GM12872 (cell line): ENCODE data around the gene NRG3.

Experiments used
- TF ChIP-seq, protein P1 (sequence below): IDR thresholded peaks from 3 replicates; pipeline ENCODE4 v1.5.1; 2011; ENCODE audit warnings: low read depth, mild to moderate bottlenecking, low read length, moderate library complexity; ENCODE audit not compliant: insufficient read depth

Gene NRG3

DNA sequence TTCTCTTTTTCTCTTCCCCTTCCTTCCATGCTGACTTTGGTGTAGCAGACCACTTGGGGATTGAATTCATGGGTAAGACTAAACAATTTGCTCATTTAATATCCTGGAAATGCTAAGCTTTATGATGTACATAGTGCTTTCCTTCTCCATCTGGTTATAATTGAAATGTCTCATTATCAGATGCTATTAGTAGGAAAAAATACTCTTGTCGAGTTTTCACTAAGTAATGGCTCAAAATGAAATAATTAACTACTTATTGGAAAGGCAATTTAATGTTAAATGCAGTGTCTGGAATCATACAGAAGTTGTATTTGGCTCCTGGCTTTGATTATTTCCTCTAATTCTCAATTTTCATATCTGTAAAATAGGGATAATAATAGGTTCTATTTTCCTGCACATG is 990.4 kb downstream of the NRG3 start:
- TF ChIP-seq, protein P1, sequence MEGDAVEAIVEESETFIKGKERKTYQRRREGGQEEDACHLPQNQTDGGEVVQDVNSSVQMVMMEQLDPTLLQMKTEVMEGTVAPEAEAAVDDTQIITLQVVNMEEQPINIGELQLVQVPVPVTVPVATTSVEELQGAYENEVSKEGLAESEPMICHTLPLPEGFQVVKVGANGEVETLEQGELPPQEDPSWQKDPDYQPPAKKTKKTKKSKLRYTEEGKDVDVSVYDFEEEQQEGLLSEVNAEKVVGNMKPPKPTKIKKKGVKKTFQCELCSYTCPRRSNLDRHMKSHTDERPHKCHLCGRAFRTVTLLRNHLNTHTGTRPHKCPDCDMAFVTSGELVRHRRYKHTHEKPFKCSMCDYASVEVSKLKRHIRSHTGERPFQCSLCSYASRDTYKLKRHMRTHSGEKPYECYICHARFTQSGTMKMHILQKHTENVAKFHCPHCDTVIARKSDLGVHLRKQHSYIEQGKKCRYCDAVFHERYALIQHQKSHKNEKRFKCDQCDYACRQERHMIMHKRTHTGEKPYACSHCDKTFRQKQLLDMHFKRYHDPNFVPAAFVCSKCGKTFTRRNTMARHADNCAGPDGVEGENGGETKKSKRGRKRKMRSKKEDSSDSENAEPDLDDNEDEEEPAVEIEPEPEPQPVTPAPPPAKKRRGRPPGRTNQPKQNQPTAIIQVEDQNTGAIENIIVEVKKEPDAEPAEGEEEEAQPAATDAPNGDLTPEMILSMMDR = no peak

DNA sequence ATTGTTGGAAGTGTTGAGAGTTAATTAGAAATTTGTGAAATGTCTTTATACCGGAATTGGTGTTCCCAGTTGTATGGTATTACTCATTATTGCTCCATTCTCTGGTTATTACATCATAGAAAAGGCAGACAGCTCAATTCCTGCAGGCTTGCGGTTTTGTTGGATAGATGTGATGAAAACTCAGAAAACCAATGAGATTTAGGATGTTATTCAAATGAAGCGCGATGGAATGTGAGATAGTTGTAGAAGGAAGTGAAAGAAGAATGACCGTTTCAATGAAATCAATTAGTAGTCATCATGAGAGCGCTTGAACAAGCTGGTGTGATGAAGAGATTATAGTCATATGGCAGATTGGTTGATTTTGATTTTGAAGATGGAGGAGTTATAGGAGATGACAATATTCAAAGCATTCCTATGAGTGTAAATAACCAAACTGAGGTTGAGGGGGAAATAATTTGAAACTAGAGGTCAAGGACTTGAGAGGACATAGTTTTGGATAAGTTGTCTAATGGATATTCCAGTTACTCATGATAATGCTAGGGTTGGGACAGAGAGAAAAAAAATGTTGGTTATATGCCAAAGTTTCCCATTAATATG is 991.5 kb downstream of the NRG3 start:
- TF ChIP-seq, protein P1 = no peak

DNA sequence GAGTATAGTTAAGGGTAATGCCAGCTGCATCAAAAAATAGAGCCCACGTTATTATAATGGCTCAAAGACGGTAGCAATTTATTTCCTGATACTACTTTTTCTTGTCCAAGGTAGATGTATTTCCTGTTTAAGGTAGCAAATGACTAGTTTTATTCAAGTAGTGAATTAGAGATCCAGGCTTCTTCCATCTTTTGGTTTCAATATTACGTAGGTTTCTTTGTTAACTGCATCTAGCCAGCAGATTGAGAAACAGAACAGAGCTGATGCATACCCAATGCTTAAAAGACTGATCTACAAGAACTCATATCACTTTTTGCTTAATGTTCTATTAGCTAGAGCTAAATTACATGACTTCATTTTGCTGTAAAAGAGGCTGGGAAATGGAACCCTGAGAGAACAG is 992.1 kb downstream of the NRG3 start:
- TF ChIP-seq, protein P1 = no peak

DNA sequence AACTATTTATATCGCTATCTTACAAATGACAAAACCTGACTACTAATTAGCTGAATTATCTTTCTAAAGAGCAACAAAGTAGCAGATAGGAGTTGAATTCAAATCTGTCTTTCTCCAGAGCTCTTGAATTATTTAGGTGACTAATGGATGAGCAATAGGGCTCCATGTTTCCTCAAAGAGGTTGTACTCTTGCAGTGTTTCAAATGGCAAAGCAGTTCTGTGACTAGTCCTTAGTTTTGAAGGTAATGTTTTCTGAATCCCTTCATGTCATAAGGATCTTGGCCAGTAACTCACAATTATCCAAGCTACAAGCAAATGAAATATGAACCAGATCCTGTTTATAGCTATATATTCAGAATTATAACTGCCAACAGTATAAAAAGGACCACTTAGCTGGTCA is 999.7 kb downstream of the NRG3 start:
- TF ChIP-seq, protein P1 = no peak

DNA sequence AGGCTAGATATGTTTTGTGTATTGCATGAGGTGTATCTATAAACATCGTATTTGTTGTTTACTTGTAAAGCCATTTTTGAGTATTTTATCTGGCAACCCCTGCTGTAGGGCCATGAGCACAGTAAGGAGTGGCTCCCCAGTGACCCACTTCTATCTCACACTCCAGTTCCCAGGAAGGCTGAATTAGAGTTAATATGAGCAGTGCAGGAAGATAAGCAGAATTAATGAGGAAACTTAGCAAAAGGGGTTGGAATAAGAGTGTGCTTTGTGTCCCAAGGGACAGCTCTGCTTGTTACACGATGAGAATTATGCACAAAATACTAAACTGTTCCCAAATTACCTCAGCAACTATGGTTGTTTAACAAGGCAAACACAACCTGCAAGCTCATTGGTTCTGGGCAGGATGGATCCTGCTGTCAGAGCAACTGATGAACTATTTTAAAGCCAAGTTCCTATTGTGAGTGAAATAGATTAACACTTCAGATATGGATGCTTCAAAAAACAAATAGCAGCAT is 1005.8 kb downstream of the NRG3 start:
- TF ChIP-seq, protein P1 = no peak

DNA sequence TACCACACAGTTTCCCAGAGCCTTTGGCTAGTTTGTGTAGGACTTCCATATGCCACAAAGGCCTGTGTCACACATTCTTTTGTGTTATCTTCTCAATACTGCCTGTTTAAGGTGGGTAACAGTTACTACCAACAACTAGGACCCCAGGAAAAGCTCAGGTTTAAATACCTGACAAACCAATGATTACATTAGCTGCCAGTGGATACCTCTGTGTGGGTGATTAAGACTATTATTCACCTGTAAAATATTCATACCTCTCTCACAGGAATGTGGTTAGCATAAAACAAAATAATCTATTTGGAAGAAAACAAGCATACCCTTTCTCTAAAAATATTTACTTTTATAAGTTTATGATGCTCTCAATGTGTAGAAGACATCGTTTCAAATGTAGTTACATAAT is 1007.7 kb downstream of the NRG3 start:
- TF ChIP-seq, protein P1 = no peak

DNA sequence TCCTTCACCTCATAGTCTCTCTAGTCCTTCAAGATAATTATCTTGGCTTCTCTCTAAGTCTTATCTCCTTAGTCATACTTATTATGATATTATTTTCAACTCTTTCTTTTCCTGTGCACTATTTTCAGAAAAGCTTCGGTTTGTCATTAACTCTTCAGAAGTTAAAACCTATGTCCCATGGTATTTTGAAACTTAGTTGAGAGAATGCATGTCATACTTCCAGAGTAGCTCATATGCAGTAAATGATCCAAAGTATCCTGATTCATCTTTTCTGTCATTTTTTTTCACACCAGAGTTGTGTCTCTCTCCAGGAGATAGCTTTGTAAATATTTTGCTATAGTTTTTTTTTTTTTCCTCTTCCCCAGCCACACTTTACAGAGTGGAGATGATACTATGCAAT is 1008.6 kb downstream of the NRG3 start:
- TF ChIP-seq, protein P1 = no peak
